H1 (cell line): ENCODE measurements around the gene RNGTT. TPM values are rescaled to one million over a fixed set of nuclear protein-coding genes. Genes with fewer than 3 reads are reported as not detected.

ENCODE experiments used
- CHD2 ChIP-seq: IDR thresholded peaks from 2 replicates; pipeline ENCODE4 v1.6.1; 2012; ENCODE audit warnings: low read length, improper control_type of control experiment
- GABPA ChIP-seq: IDR thresholded peaks from 2 replicates; pipeline ENCODE4 v1.6.1; 2011; ENCODE audit warnings: mild to moderate bottlenecking, low read length, moderate library complexity, borderline replicate concordance; ENCODE audit not compliant: insufficient read depth
- RAD21 ChIP-seq, 2 experiments: IDR thresholded peaks in 1 of 2; conservative IDR thresholded peaks in 1 of 2; 2 replicates each; pipeline ENCODE4 v1.6.1; 2011; ENCODE audit warnings: low read depth in 2 of 2, low read length in 2 of 2, improper control_type of control experiment in 1 of 2, inconsistent platforms in 1 of 2, mild to moderate bottlenecking in 1 of 2, moderate library complexity in 1 of 2
- SAP30 ChIP-seq: fragments of 300-600 bp; sonication (generic); IDR thresholded peaks from 2 replicates; pipeline ENCODE4 v1.7.1; 2012; ENCODE audit warnings: low read length, moderate library complexity, mild to moderate bottlenecking, inconsistent platforms; ENCODE audit not compliant: insufficient read depth, insufficient replicate concordance
- SUZ12 ChIP-seq: fragments of 200-600 bp; sonication (generic); IDR thresholded peaks from 2 replicates; pipeline ENCODE4 v1.6.1; 2012; ENCODE audit warnings: mild to moderate bottlenecking, inconsistent platforms, low read length, moderate library complexity, mixed read lengths
- TBP ChIP-seq: IDR thresholded peaks from 2 replicates; pipeline ENCODE4 v1.6.1; 2011; ENCODE audit warnings: low read depth, low read length, improper control_type of control experiment
- polyA plus RNA-seq, 7 experiments: library from polyadenylated mRNA; depleted of rRNA in 3 of 7; stranded (reverse) in 5 of 7; unstranded in 2 of 7; fragments of >200 nt in 5 of 7; fragments of 200-250 nt in 2 of 7; gene quantifications; 1 replicate in 5 of 7; 2 replicates in 1 of 7; 4 replicates in 1 of 7; pipeline versions ENCODE4 v1.2.1 to v1.2.3, GENCODE V29; 2011 to 2013; ENCODE audit warnings: missing spikeins in 2 of 7, mixed read lengths in 2 of 7
- total RNA-seq: library from RNA; stranded (reverse); fragmentation: NEBNext Ultra II Directional; extraction: Animal tissue kit (Norgen Biotek cat#: 25700); gene quantifications from 2 replicates; pipeline ENCODE4 v1.2.1, GENCODE V29; 2021

The RNGTT gene
- total and polyA plus RNA-seq, 2 of the 8 experiments (the other 6 are each of a cell fraction or from before 2014, with no cell fraction given): 3.6 to 21.2 TPM

DNA sequence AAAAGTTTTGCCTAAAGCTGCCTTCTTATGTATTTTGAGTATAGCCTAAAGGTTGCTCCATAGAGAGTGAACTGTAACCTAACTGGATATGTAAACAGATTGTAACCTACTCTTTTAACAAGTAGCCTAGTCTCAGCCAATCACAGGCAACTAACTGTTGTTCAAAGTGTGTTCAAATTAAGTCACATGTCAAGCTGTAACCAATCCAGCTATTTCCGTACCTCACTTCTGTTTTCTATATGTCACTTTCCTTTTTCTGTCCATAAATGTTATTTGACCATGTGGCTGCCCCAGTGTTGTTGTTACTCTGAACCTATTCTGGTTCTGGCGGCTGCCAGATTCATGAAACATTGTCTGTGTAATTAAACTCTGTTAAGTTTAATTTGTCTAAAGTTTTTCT lies 47.4 kb upstream of the RNGTT start (continued):
- TF ChIP-seq SUZ12: no peak
- no peak for TF ChIP-seq GABPA
- TF ChIP-seq CHD2: no peak
- no peak for TF ChIP-seq SAP30
- no peak for TF ChIP-seq RAD21 (IDR thresholded peaks at IDR 0.05 in 1 of 2, conservative IDR thresholded peaks at IDR 0.05 in 1 of 2; ENCODE audit: low read depth in 2 of 2, low read length in 2 of 2)
- no peak for TF ChIP-seq TBP
